ENCODE measurements around the gene CENPB. TPM values are rescaled to one million over a fixed set of nuclear protein-coding genes. Genes with fewer than 3 reads are reported as not detected.

The CENPB gene
- total RNA-seq, 1 experiment from 2014 or later = 84.3 TPM

DNA sequence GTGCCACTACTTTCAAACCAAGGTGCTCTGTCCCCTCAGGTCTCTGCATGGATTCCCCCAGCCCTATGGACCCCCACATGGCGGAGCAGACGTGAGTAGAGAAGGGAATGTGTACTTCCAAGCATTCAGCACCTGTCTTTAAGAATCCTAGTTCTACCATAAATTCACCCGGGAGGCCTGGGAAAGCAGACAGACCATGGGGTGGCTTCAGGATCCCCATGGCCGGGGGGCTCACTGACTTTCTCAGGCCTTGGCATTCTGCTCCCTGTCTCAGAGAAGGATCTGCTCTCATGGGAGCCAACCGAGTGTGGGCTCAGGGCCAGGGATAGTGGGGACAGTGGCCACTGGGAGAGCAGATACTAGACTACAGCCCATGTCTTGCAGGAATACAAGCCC lies 11.8 kb upstream of the CENPB start:
- intact Hi-C loops (cut with micrococcal nuclease; ENCODE audit: unreplicated experiment) = no loop called here
- peaks cover 36% of the 10 kb centered on the region for H3K4me1 ChIP-seq
- H3K36me3 ChIP-seq (ENCODE audit: control insufficient read depth, insufficient read depth, low read length) = peaks cover 8% of the 10 kb centered on the region
- H3K4me3 ChIP-seq (ENCODE audit: low read depth, low read length) = no peak overlapping the region
- H3K9me3 ChIP-seq = no peaks in the 10 kb centered on the region
- ChIA-PET CTCF (interaction anchor here (0.7 to 2.5 kb wide), 2 partner anchors 20 kb away, joined by 7 to 9 read pairs; no protein-coding TSS in a partner anchor), POLR2A (no interaction called here)
- peak overlapping the region; percentile 84 for H3K4me3 Mint-ChIP-seq (ENCODE audit: unreplicated experiment)
- no TSS peak for BruUV-seq (replicated peaks)
- TF ChIP-seq CTCF (IDR thresholded peaks at IDR 0.05; ENCODE audit: insufficient read depth in 1 of 2, low read depth in 1 of 2, low read length in 1 of 2, severe bottlenecking in 1 of 2, unreplicated experiment in 1 of 2) = no peak
- H3K9me3 Mint-ChIP-seq (ENCODE audit: unreplicated experiment) = no peaks in the 10 kb centered on the region
- no peak for DNase-seq
- H3K4me1 Mint-ChIP-seq (ENCODE audit: low read depth, unreplicated experiment) = peaks cover 25% of the 10 kb centered on the region
- H3K36me3 Mint-ChIP-seq (ENCODE audit: insufficient read depth, unreplicated experiment) = peaks cover 33% of the 10 kb centered on the region
- H3K27me3 Mint-ChIP-seq (ENCODE audit: insufficient read depth, unreplicated experiment) = no peaks in the 10 kb centered on the region
- H3K27me3 ChIP-seq (replicated peaks; ENCODE audit: control insufficient read depth, insufficient read depth, low read length) = no peaks in the 10 kb centered on the region
- peak overlapping the region; percentile 74 for H3K27ac Mint-ChIP-seq (ENCODE audit: unreplicated experiment)

GRCh38 chr20:3797592-3798372 lies 11.2 kb upstream of the CENPB start:
- H3K9me3 ChIP-seq = no peaks in the 10 kb centered on the region
- ChIA-PET CTCF (interaction anchor here (0.7 kb wide), 1 partner anchor 21 kb away, joined by 7 read pairs; no protein-coding TSS in a partner anchor), POLR2A (no interaction called here)
- Mint-ChIP-seq H3K4me3 (ENCODE audit: unreplicated experiment) (peak overlapping the region; percentile 84), H3K27ac (ENCODE audit: unreplicated experiment) (peak overlapping the region; percentile 74), H3K36me3 (ENCODE audit: insufficient read depth, unreplicated experiment) (peaks cover 27% of the 10 kb centered on the region), H3K27me3 (ENCODE audit: insufficient read depth, unreplicated experiment) (no peaks in the 10 kb centered on the region), H3K4me1 (ENCODE audit: low read depth, unreplicated experiment) (peaks cover 25% of the 10 kb centered on the region), H3K9me3 (ENCODE audit: unreplicated experiment) (no peaks in the 10 kb centered on the region)
- TF ChIP-seq CTCF (IDR thresholded peaks at IDR 0.05; ENCODE audit: insufficient read depth in 1 of 2, low read depth in 1 of 2, low read length in 1 of 2, severe bottlenecking in 1 of 2, unreplicated experiment in 1 of 2) = no peak
- DNase-seq = no peak
- no peaks in the 10 kb centered on the region for H3K27me3 ChIP-seq (replicated peaks; ENCODE audit: control insufficient read depth, insufficient read depth, low read length)
- H3K36me3 ChIP-seq (ENCODE audit: control insufficient read depth, insufficient read depth, low read length) = peaks cover 7% of the 10 kb centered on the region
- intact Hi-C loops (cut with micrococcal nuclease; ENCODE audit: unreplicated experiment) = no loop called here
- no peak overlapping the region; the same call in 1 of the 2 replicates for H3K4me3 ChIP-seq (ENCODE audit: low read depth, low read length)
- peaks cover 36% of the 10 kb centered on the region for H3K4me1 ChIP-seq
- BruUV-seq (replicated peaks) = no TSS peak

GRCh38 chr20:3797226-3797545 lies 10.6 kb upstream of the CENPB start:
- H3K4me1 Mint-ChIP-seq (ENCODE audit: low read depth, unreplicated experiment) = peaks cover 25% of the 10 kb centered on the region
- Histone ChIP-seq H3K4me3 (ENCODE audit: low read depth, low read length) (peak overlapping the region; percentile 69), H3K4me1 (peaks cover 36% of the 10 kb centered on the region), H3K27me3 (replicated peaks; ENCODE audit: control insufficient read depth, insufficient read depth, low read length) (no peaks in the 10 kb centered on the region), H3K9me3 (no peaks in the 10 kb centered on the region), H3K36me3 (ENCODE audit: control insufficient read depth, insufficient read depth, low read length) (peaks cover 7% of the 10 kb centered on the region)
- intact Hi-C loops (cut with micrococcal nuclease; ENCODE audit: unreplicated experiment) = no loop called here
- no peaks in the 10 kb centered on the region for H3K27me3 Mint-ChIP-seq (ENCODE audit: insufficient read depth, unreplicated experiment)
- BruUV-seq (replicated peaks) = no TSS peak
- H3K4me3 Mint-ChIP-seq (ENCODE audit: unreplicated experiment) = peak overlapping the region; percentile 84
- H3K27ac Mint-ChIP-seq (ENCODE audit: unreplicated experiment) = peak overlapping the region; percentile 19
- ChIA-PET POLR2A (no interaction called here), CTCF (interaction anchor here (1.9 kb wide), 1 partner anchor 22 kb away, joined by 18 read pairs; no protein-coding TSS in a partner anchor)
- no peak for DNase-seq
- no peak for TF ChIP-seq CTCF (IDR thresholded peaks at IDR 0.05; ENCODE audit: insufficient read depth in 1 of 2, low read depth in 1 of 2, low read length in 1 of 2, severe bottlenecking in 1 of 2, unreplicated experiment in 1 of 2)
- H3K9me3 Mint-ChIP-seq (ENCODE audit: unreplicated experiment) = no peaks in the 10 kb centered on the region
- H3K36me3 Mint-ChIP-seq (ENCODE audit: insufficient read depth, unreplicated experiment) = peaks cover 21% of the 10 kb centered on the region
